Hypothalamus (tissue), 51 donors: ENCODE results near the gene CNKSR3.

Source experiments
- DNase-seq, 51 donors: peaks; one replicate each; lab custom pipeline; 2025; lab: John Stamatoyannopoulos, UW

The CNKSR3 gene

DNA sequence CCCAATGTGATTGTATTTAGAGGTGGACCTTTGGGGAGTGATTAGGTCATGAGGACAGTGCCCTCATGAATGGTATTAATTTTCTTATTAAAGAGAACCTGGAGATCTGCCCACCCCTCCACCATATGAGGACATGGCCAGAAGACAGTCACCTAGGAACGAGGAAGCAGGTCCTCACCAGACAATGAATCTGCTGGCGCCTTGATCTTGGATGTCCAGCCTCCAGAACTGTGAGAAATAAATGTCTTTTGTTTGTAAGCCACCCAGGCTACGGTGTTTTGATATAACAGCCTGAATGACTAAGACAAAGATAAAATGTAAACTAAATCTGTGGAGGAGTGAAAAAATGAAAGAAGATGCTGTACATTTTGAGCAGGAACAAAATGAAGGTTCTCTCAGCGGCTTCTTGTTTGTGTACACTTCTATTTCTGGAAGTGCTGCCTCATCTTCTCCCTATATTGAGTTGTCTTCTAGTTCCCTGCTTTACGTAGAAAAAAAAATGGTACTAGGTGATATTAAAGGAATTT lies 152.4 kb downstream of the CNKSR3 start:
- DNase-seq, result no peak

DNA sequence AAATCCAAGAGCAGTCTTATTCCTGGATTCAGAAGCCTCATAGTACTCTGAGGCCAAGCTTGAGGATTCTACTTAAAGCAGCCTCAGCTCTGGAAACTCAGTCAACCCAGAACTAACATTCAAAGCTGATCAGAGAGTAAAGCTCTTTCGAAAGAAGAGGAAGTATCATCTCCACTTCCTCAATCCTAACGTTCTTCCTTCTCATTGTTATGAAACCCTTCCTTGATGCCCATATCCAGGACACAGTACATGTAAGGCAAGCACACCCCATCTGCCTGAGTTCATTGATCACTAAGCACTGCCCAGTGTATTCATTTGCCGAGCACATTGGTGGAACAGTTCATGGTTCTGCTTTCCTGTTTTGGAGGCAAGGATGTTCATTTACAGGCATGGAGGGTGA lies 153.8 kb downstream of the CNKSR3 start, which contains the start of gene IPCEF1:
IPCEF1 (minus strand) TSS at position 114 of the 400 bp plus-strand sequence. CDS start 90,856 bp downstream, outside the sequence.
- no peak for DNase-seq

DNA sequence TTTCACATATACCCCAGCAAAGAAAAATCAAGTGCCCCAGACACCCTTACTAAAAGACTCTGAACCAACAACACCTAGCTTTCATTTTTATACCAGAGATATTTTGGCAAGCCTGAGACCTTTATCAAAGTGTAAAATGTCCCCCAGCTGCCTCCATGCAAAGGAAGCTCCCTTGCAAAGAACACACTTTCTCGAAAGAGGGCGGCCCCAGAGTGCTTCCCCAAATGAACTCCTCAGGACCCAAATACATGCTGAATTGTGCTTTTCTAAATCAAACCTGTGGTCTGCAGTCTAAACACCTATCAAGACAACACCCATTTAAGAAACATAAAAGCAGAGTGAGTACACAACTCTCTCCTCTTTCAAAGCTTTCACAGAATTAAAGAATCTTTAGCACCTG lies 154.4 kb downstream of the CNKSR3 start:
- no peak for DNase-seq

DNA sequence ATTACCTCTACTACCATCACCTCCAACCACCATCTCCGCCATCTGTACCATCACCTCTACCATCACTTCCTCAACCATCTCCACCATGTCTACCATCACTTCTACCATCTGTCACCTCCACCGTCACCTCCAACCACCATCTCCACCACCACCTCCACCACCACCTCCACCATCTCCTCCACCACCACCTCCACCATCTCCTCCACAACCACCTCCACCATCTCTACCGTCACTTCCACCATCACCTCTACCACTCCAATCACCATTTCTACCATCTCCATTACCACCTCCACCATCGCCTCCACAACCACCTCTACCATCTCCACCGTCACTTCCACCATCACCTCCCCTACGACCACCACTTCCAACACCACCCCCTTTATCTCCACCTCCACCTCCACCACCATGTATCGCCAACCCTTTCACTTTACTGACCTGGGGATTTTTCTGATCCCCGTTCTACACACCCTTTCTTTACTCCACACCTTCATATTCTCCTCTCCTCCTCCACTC lies 156.2 kb downstream of the CNKSR3 start:
- no peak for DNase-seq

DNA sequence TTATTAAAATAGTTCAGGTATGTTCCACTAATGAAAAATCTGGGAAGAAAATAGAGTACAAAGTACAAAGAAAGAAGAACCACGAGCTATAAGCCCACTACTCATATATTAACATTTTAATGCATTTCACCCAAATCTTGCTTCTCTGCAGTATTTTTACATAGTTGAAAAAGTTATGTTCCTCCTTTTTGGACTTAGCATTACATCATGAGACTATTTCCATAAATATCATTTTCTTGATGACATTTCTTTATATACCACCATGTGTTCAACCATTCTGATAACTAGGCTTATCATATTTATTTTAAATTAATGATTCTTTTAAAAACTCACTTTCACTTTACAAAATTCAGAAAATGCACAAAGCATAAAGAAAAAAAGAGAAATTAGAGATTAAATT lies 156.9 kb downstream of the CNKSR3 start:
- DNase-seq, result no peak

DNA sequence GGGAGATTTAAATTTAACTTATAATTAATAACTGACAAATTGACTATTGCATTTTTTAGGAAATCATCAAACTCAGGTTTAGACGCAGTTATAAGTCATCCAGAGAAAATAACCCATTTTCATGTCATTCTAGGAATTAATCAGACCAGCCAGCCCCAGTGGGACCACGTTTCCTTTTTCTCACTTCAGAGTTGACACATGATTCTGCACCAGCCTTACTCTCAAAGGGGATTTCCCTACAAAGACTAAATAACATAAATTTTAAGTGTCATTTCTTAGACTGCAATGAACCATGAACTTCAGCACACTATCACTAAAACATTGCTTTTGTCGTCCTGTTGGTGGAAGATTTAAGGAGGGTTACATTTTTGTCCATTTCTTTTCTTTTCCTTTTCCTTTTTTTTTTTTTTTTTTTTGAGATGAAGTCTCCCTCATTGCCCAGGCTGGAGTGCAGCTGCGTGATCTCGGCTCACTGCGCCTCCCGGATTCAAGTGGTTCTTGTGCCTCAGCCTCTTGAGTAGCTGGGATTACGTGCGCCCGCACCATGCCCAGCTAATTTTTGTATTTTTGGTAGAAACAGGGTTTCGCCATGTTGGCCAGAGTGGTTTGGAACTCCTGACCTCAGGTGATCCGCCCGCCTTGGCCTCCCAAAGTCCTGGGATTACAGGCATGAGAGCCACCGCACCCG lies 157.4 kb downstream of the CNKSR3 start:
- peak in 1 of 51 donors; percentile 5 for DNase-seq

DNA sequence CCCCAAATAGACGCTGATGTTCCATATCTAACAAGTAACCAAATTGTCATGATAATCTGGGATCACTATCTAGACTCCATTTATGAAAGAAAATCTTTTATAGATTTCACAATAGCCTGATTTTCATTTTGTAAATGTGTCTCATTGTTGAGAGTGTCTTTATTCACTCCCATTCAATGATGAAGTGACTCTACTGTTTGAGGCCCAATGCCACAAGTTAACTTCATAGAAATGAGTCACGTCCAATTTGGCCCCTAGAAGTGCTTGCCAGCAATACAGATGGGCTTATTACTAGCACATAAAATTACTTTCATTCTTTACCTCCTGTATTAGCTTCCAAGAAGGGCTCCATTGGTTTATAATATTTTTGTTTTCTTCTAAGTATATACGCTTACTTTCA lies 160.2 kb downstream of the CNKSR3 start:
- peak in 1 of 51 donors; percentile 32 for DNase-seq

DNA sequence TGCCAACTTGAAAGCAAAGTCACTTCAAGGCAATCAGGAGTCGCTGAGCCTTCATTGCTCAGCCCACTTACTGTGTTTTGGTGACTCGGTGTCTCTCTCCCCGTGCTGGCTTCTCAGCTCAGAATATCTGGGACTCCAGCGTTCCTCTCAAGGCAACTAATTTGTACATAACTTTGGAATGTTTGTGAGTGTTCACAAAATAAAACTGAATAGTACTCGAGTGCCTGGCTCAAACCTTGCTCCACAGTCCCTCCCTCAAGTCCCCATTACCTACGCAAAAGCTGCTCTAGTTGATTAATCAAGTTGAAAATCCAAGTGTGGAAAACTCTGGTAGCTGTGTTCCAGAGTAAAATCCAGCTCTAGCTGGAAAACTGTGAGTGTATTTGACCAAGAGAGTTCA lies 162.5 kb downstream of the CNKSR3 start:
- DNase-seq, result no peak

DNA sequence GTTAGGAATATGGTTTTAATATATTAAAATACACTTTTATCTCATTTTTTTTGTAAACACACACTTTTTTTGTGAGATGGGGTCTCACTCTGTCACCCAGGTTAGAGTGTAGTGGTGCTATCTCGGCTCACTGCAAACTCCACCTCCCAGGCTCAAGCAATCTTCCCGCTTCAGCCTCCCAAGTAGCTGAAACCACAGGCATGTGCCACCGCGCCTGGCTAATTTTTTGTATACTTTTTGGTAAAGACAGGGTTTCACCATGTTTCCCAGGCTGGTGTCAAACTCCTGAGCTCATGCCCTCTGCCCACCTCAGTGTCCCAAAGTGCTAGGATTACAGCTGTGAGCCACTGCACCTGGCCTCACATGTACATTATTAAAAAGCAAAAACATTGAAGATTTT lies 164.7 kb downstream of the CNKSR3 start:
- no peak for DNase-seq

DNA sequence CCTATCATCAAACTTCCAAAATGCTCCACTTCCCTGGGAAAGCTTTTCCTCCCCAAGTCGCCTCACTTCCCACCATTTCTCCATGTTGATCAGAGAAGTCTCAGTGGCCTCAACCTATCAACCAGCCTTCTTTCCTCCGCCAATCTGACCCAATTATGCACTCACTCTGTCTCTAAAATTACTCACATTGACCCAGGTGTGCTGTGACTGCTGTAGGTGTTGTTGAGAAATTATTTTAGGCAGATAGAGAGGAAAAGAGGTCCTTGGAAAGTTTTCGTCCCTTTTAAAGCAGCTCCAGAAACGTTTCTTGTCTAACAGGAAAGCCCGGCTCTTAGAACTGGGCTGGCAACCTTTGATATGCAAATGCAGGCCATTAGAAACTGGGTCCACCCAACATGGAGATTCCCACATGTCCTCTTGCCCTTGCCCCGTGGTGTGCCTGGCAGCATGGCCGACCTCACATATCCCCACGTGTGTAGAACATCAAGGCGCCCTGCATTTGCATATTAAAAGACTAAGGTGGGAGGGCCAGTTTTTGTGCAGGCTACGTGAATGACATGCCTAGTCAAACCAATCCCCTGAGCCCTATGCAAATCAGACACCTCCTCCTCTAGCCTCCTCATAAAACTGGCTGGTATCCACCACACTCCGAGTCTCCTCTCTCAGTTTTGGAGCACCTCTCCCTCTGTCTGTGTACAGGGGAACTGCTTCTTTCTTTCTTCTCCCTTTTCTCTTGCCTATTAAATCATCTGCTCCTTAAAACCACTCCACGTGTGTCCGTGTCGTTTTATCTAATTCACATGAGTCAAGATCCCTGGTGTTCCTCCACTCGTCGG lies 166.8 kb downstream of the CNKSR3 start:
- DNase-seq, result no peak

DNA sequence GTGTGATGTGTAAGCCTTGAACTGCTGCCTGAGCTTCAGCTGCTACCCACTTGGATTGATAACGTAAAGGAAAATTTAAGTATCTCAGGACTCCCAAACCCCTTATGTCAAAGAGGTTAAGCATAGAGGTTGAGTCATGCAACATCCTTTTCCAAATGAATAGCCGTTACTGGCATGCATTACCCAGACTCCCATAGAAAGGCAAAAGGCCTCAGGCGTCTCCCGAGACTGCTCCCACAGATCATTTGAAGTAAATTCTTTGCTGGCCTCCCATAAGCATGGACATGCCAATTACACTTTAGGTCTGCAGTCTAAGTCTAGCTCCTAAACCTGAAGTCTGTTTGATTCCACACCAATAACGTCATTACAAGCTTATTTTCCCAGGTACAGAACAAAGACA lies 168.6 kb downstream of the CNKSR3 start:
- no peak for DNase-seq

DNA sequence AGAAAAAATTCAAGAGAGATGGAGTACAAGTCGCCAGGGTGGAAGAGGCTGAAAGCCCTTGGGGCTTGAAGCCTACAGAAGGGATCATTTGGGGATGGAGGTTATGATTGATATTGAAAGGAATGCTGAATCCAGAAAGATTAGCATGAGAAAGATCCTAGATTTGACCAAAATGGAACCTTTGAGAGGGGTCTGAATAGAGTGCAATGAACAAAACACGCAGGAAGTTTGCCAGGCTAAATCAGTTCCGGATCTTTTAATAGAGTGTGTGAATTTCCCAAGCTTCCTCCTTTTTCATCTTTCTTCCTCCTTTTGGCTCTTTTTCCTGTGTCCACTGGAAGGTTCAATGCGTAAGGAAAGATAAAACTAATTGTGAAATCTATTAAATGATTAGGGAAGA lies 169.1 kb downstream of the CNKSR3 start:
- DNase-seq, result no peak
